Trophoblast cell (in vitro differentiated cells and primary cell): Measurements from ENCODE around the gene WWTR1.

Source experiments
- DNase-seq, 2 donors: peaks; one replicate each; pipeline ENCODE4 v3.0.0-alpha.2; 2016
- H2AFZ ChIP-seq: 2 replicates; pipeline ENCODE4 v1.6.1; 2013; ENCODE audit warnings: low read length, moderate library complexity, mild to moderate bottlenecking; ENCODE audit not compliant: insufficient read depth, poor library complexity
- H2AK5ac ChIP-seq: 2 replicates; pipeline ENCODE4 v1.6.1; 2013; ENCODE audit warnings: mild to moderate bottlenecking, low read length
- H2BK120ac ChIP-seq: 2 replicates; pipeline ENCODE4 v1.6.1; 2013; ENCODE audit warnings: low read length, mild to moderate bottlenecking, moderate library complexity; ENCODE audit not compliant: insufficient read depth, poor library complexity
- H2BK12ac ChIP-seq: 2 replicates; pipeline ENCODE4 v1.6.1; 2013; ENCODE audit warnings: mild to moderate bottlenecking, low read length, moderate library complexity
- H2BK5ac ChIP-seq: 2 replicates; pipeline ENCODE4 v1.6.1; 2013; ENCODE audit warnings: low read length, low read depth, moderate library complexity, mild to moderate bottlenecking; ENCODE audit not compliant: poor library complexity
- H3K14ac ChIP-seq: 2 replicates; pipeline ENCODE4 v1.6.1; 2013; ENCODE audit warnings: mild to moderate bottlenecking, low read length
- H3K18ac ChIP-seq: 2 replicates; pipeline ENCODE4 v1.6.1; 2013; ENCODE audit warnings: mild to moderate bottlenecking, low read length
- H3K23ac ChIP-seq: 2 replicates; pipeline ENCODE4 v1.6.1; 2013; ENCODE audit warnings: low read length
- H3K27ac ChIP-seq: 2 replicates; pipeline ENCODE4 v1.5.1; 2013; ENCODE audit warnings: low read depth, mild to moderate bottlenecking, inconsistent platforms, low read length, moderate library complexity
- H3K27me3 ChIP-seq: 2 replicates; pipeline ENCODE4 v1.6.1; 2013; ENCODE audit warnings: inconsistent platforms, mild to moderate bottlenecking, low read length, moderate library complexity; ENCODE audit not compliant: insufficient read depth
- H3K36me3 ChIP-seq, 2 experiments: 1 replicate in 1 of 2; 2 replicates in 1 of 2; pipeline ENCODE4 v1.6.1; 2013; ENCODE audit warnings: low read length in 2 of 2, mild to moderate bottlenecking in 2 of 2, moderate library complexity in 1 of 2; ENCODE audit not compliant: insufficient read depth in 2 of 2, control insufficient read depth in 1 of 2
- H3K4ac ChIP-seq: 2 replicates; pipeline ENCODE4 v1.6.1; 2013; ENCODE audit warnings: low read depth, mild to moderate bottlenecking, low read length, moderate library complexity
- H3K4me1 ChIP-seq, 2 experiments: 1 replicate in 1 of 2; 2 replicates in 1 of 2; pipeline ENCODE4 v1.6.1; 2013; ENCODE audit warnings: low read length in 2 of 2, mild to moderate bottlenecking in 2 of 2, moderate library complexity in 1 of 2; ENCODE audit not compliant: insufficient read depth in 2 of 2, control insufficient read depth in 1 of 2
- H3K4me2 ChIP-seq: 2 replicates; pipeline ENCODE4 v1.6.1; 2013; ENCODE audit warnings: inconsistent platforms, mild to moderate bottlenecking, low read length, moderate library complexity
- H3K4me3 ChIP-seq: 2 replicates; pipeline ENCODE4 v1.5.1; 2013; ENCODE audit warnings: mild to moderate bottlenecking, low read depth, low read length, inconsistent platforms
- H3K79me1 ChIP-seq: one replicate; pipeline ENCODE4 v1.6.1; 2013; ENCODE audit warnings: low read length
- H3K79me2 ChIP-seq: 2 replicates; pipeline ENCODE4 v1.6.1; 2013; ENCODE audit warnings: low read length, mild to moderate bottlenecking; ENCODE audit not compliant: control insufficient read depth, insufficient read depth, poor library complexity
- H3K9ac ChIP-seq: 2 replicates; pipeline ENCODE4 v1.6.1; 2013; ENCODE audit warnings: mild to moderate bottlenecking, low read length
- H3K9me3 ChIP-seq: 2 replicates; pipeline ENCODE4 v1.6.1; 2013; ENCODE audit warnings: low read depth, mild to moderate bottlenecking, control low read depth, inconsistent platforms, low read length; ENCODE audit not compliant: insufficient read depth
- H4K12ac ChIP-seq: 2 replicates; pipeline ENCODE4 v1.6.1; 2013; ENCODE audit warnings: low read depth, mild to moderate bottlenecking, low read length, moderate library complexity
- H4K8ac ChIP-seq: 2 replicates; pipeline ENCODE4 v1.6.1; 2013; ENCODE audit warnings: low read depth, mild to moderate bottlenecking, low read length, moderate library complexity
- H4K91ac ChIP-seq: one replicate; pipeline ENCODE4 v1.6.1; 2013; ENCODE audit warnings: low read depth, mild to moderate bottlenecking, low read length, moderate library complexity
- WGBS: extraction: QIAGEN DNeasy Blood & Tissue Kit; methylation state at CpG from one replicate; pipeline ENCODE4 v1.1.7; 2013; ENCODE audit warnings: missing lambda C conversion rate; ENCODE audit not compliant: insufficient read length, insufficient coverage; ENCODE audit errors: extremely low coverage; 5-methylcytosine and 5-hydroxymethylcytosine counted together

WWTR1 gene

DNA sequence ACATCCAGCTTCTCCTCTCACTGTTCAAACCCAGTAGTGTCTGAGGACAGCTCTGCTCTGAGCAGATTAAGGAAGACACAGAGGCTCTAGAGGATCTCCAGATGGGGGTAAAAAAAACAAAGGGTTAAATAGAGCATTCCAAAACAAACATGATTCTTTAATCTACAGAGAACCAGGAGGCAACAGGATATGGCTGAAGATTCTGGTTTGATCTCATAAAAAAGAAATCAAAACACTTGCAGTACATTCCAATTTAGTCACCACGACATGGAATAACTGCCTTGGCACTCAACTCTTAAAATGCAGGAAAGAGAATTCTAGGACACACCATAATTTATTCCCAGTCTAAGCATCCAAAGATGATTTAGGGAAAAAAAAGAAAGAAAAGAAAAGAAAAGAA is 151.3 kb downstream of the WWTR1 start:
- Histone ChIP-seq H3K14ac (no peak overlapping the region), H3K4ac (no peak overlapping the region), H3K18ac (no peak overlapping the region), H2AFZ (no peak overlapping the region), H4K12ac (no peak overlapping the region), H3K9me3 (no peaks in the 10 kb centered on the region), H2AK5ac (no peak overlapping the region), H3K4me1 (peaks cover 7 to 14% of the 10 kb centered on the region in 2 experiments), H3K9ac (no peak overlapping the region), H2BK5ac (no peak overlapping the region), H4K91ac (no peak overlapping the region), H2BK120ac (no peak overlapping the region), H3K79me1 (no peaks in the 10 kb centered on the region), H3K4me3 (no peak overlapping the region), H3K36me3 (no peaks in the 10 kb centered on the region), H3K4me2 (no peak overlapping the region), H3K27me3 (no peaks in the 10 kb centered on the region), H3K27ac (no peak overlapping the region), H3K23ac (no peak overlapping the region), H4K8ac (no peak overlapping the region), H2BK12ac (no peak overlapping the region), H3K79me2 (no peaks in the 10 kb centered on the region)
- no CpG with 5 or more reads among the region's 1 CpG for WGBS
- no peak for DNase-seq

DNA sequence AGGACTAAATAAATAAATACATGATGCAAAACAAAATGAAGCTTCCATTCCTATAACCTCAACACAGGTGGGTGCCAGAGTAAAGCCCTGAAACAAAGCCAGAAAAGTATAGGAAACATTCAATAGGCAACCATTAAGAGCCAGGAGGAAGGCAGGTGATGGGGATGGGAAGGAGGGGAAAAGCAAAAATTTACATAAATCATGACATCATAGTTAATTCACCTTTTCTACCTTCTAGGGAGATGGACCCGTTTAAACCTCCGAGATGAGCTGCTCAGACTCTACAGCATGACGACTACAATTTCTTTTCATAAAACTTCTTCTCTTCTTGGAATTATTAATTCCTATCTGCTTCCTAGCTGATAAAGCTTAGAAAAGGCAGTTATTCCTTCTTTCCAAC is 155.4 kb downstream of the WWTR1 start:
- Histone ChIP-seq H4K12ac (no peak overlapping the region), H2BK5ac (no peak overlapping the region), H3K27me3 (no peaks in the 10 kb centered on the region), H3K23ac (no peak overlapping the region), H3K36me3 (no peaks in the 10 kb centered on the region), H3K9me3 (no peaks in the 10 kb centered on the region), H3K14ac (no peak overlapping the region), H2BK12ac (no peak overlapping the region), H3K4me3 (no peak overlapping the region), H3K27ac (no peak overlapping the region), H3K79me1 (no peaks in the 10 kb centered on the region), H4K91ac (no peak overlapping the region), H3K4ac (no peak overlapping the region), H3K9ac (no peak overlapping the region), H3K4me2 (no peak overlapping the region), H2AFZ (no peak overlapping the region), H2AK5ac (no peak overlapping the region), H2BK120ac (no peak overlapping the region), H3K79me2 (no peaks in the 10 kb centered on the region), H3K4me1 (peaks cover 3 to 4% of the 10 kb centered on the region in 2 experiments), H4K8ac (no peak overlapping the region), H3K18ac (no peak overlapping the region)
- no peak for DNase-seq
- WGBS, result no CpG with 5 or more reads among the region's 3 CpGs

DNA sequence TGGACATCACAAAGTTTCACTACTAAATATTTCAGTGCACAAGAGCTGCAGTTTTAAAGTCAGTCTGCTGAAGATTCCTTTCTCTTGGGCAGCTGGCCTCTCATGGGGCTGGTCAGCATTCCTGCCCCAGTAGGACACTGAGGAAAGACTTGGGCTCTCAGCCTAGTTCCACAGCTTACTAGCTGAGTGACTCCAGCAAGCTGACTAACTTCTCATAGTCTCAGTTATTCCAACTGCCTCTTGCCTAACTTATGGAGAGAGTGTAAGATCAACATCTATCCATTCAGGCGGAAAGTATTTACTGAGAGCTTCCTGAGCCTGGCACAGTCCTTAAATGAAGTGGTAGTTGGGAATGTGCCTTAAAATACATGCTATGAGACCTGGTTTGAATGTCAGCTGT is 156.3 kb downstream of the WWTR1 start:
- H3K4ac ChIP-seq, result no peak overlapping the region
- no peak overlapping the region for H3K4me3 ChIP-seq
- H2AFZ ChIP-seq, result no peak overlapping the region
- H3K9ac ChIP-seq, result no peak overlapping the region
- H3K14ac ChIP-seq, result no peak overlapping the region
- H3K27ac ChIP-seq, result no peak overlapping the region
- H3K4me2 ChIP-seq, result no peak overlapping the region
- no peak overlapping the region for H4K12ac ChIP-seq
- no CpG with 5 or more reads among the region's 1 CpG for WGBS
- H2BK120ac ChIP-seq, result no peak overlapping the region
- no peak overlapping the region for H4K8ac ChIP-seq
- H3K36me3 ChIP-seq, result no peaks in the 10 kb centered on the region
- H2BK5ac ChIP-seq, result no peak overlapping the region
- no peak overlapping the region for H2AK5ac ChIP-seq
- no peaks in the 10 kb centered on the region for H3K27me3 ChIP-seq
- H2BK12ac ChIP-seq, result no peak overlapping the region
- H3K79me1 ChIP-seq, result no peaks in the 10 kb centered on the region
- no peak overlapping the region for H3K18ac ChIP-seq
- peak; percentile 36 to 80 for DNase-seq
- no peaks in the 10 kb centered on the region for H3K9me3 ChIP-seq
- no peak overlapping the region for H4K91ac ChIP-seq
- no peaks in the 10 kb centered on the region for H3K4me1 ChIP-seq
- no peak overlapping the region for H3K23ac ChIP-seq
- H3K79me2 ChIP-seq, result no peaks in the 10 kb centered on the region

DNA sequence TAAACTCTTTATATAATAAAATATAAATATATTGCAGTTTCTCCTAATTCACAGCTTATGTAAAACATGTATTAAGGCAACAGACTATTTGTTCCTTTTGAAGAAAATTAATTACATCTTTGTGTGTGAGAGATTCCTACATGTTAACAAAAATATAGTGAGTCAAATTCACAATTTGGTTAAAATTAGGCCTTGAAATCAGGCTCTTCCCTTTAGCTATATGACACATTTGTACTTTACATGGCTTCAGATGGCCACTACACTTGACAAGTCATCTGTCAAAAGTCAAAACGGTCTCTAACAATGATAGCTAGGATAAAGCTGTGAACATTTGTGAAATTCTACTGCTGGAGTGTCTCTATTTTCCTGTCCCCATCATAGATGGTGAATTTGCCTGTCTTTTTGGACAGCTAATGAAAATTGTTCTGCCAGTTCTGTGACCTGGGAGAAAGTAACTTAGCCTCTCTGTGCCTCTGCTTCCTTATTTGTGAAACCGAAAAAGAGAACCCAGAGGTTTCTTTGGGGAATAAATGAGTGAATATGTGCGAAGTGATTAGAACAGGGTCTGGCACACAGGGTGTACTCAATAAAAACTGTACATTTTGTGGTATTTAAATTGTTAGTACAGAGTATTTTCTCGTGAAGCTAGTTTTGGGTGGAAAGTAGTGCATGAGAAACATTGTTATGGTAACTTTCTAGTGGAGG is 159.7 kb downstream of the WWTR1 start:
- Histone ChIP-seq H3K23ac (no peak overlapping the region), H4K12ac (no peak overlapping the region), H2BK120ac (no peak overlapping the region), H3K9me3 (no peaks in the 10 kb centered on the region), H3K27me3 (no peaks in the 10 kb centered on the region), H4K91ac (no peak overlapping the region), H3K14ac (no peak overlapping the region), H3K79me1 (no peaks in the 10 kb centered on the region), H3K27ac (no peak overlapping the region), H3K4ac (no peak overlapping the region), H3K4me2 (no peak overlapping the region), H2BK5ac (no peak overlapping the region), H2AK5ac (no peak overlapping the region), H2BK12ac (no peak overlapping the region), H3K4me1 (no peaks in the 10 kb centered on the region), H2AFZ (no peak overlapping the region), H3K4me3 (no peak overlapping the region), H3K18ac (no peak overlapping the region), H3K9ac (no peak overlapping the region), H3K36me3 (no peaks in the 10 kb centered on the region), H4K8ac (no peak overlapping the region), H3K79me2 (no peaks in the 10 kb centered on the region)
- DNase-seq, result no peak
- no CpG with 5 or more reads among the region's 4 CpGs for WGBS
